Duodenal mucosa (tissue), 2 donors: ENCODE results near the gene NUDT21.

Experiments used
- H3K27ac ChIP-seq: one replicate; pipeline ENCODE4 v1.7.0; 2013; ENCODE audit warnings: low read depth, low read length
- H3K27me3 ChIP-seq, 2 donors: one replicate each; pipeline ENCODE4 v1.7.0; 2013; ENCODE audit warnings: low read length in 2 of 2, control low read depth in 1 of 2; ENCODE audit not compliant: insufficient read depth in 2 of 2, control insufficient read depth in 1 of 2
- H3K36me3 ChIP-seq, 2 donors: one replicate each; pipeline ENCODE4 v1.7.0; 2013; ENCODE audit warnings: low read length in 2 of 2, control low read depth in 1 of 2; ENCODE audit not compliant: insufficient read depth in 2 of 2, control insufficient read depth in 1 of 2
- H3K4me1 ChIP-seq, 2 donors: one replicate each; pipeline ENCODE4 v1.7.0; 2013; ENCODE audit warnings: low read length in 2 of 2, control low read depth in 1 of 2; ENCODE audit not compliant: insufficient read depth in 2 of 2, control insufficient read depth in 1 of 2
- H3K4me3 ChIP-seq, 2 donors: one replicate each; pipeline ENCODE4 v1.7.0; 2013; ENCODE audit warnings: low read length in 2 of 2, low read depth in 1 of 2
- H3K9ac ChIP-seq, 2 donors: one replicate each; pipeline ENCODE4 v1.7.0; 2013; ENCODE audit warnings: low read length in 2 of 2, low read depth in 1 of 2
- H3K9me3 ChIP-seq, 2 donors: one replicate each; pipeline ENCODE4 v1.7.0; 2013; ENCODE audit warnings: low read length in 2 of 2, control low read depth in 1 of 2; ENCODE audit not compliant: control insufficient read depth in 1 of 2

NUDT21 gene

GRCh38 chr16:56421313-56421712 lies 29.8 kb downstream of the NUDT21 start:
- Histone ChIP-seq H3K4me3 (no peak overlapping the region), H3K9me3 (no peaks in the 10 kb centered on the region), H3K4me1 (peaks cover 22 to 27% of the 10 kb centered on the region in 2 donors)

GRCh38 chr16:56420613-56421012 lies 30.5 kb downstream of the NUDT21 start:
- Histone ChIP-seq H3K27ac (no peak overlapping the region), H3K36me3 (no peaks in the 10 kb centered on the region), H3K4me3 (no peak overlapping the region), H3K9ac (no peak overlapping the region), H3K9me3 (no peaks in the 10 kb centered on the region), H3K4me1 (peaks cover 22 to 27% of the 10 kb centered on the region in 2 donors), H3K27me3 (no peaks in the 10 kb centered on the region)

More at GRCh38 chr16:56421313-56421712, 29.8 kb downstream of the NUDT21 start:
- Histone ChIP-seq H3K27me3 (no peaks in the 10 kb centered on the region), H3K27ac (no peak overlapping the region), H3K9ac (no peak overlapping the region), H3K36me3 (no peaks in the 10 kb centered on the region)

- no peaks in the 10 kb centered on the region for H3K9me3 ChIP-seq
- H3K36me3 ChIP-seq, result no peaks in the 10 kb centered on the region
- H3K27ac ChIP-seq, result no peak overlapping the region
- H3K27me3 ChIP-seq, result no peaks in the 10 kb centered on the region
- H3K9ac ChIP-seq, result no peak overlapping the region
- H3K4me1 ChIP-seq, result peaks cover 22 to 30% of the 10 kb centered on the region in 2 donors
- H3K4me3 ChIP-seq, result no peak overlapping the region
Measured at GRCh38 chr16:56419740-56420548, 31.2 kb downstream of the NUDT21 start.

- Histone ChIP-seq H3K4me3 (no peak overlapping the region), H3K9me3 (no peaks in the 10 kb centered on the region), H3K27me3 (no peaks in the 10 kb centered on the region), H3K27ac (no peak overlapping the region), H3K4me1 (peaks cover 4 to 12% of the 10 kb centered on the region in 2 donors), H3K36me3 (peaks cover 2 to 5% of the 10 kb centered on the region in 2 donors), H3K9ac (no peak overlapping the region)
Measured at GRCh38 chr16:56417138-56417537, 34.0 kb downstream of the NUDT21 start.

GRCh38 chr16:56415875-56416274 lies 35.3 kb downstream of the NUDT21 start:
- H3K9ac ChIP-seq, result no peak overlapping the region
- peaks cover 0 to 3% of the 10 kb centered on the region in 2 donors for H3K4me1 ChIP-seq
- peaks cover 2 to 13% of the 10 kb centered on the region in 2 donors for H3K36me3 ChIP-seq
- H3K27me3 ChIP-seq, result no peaks in the 10 kb centered on the region
- no peak overlapping the region for H3K27ac ChIP-seq
- no peak overlapping the region for H3K4me3 ChIP-seq
- H3K9me3 ChIP-seq, result no peaks in the 10 kb centered on the region

GRCh38 chr16:56414366-56414765 lies 36.8 kb downstream of the NUDT21 start:
- Histone ChIP-seq H3K4me3 (no peak overlapping the region), H3K27me3 (no peaks in the 10 kb centered on the region), H3K4me1 (peaks cover 4 to 6% of the 10 kb centered on the region in 2 donors), H3K36me3 (peaks cover 2 to 14% of the 10 kb centered on the region in 2 donors), H3K27ac (no peak overlapping the region), H3K9me3 (no peaks in the 10 kb centered on the region), H3K9ac (no peak overlapping the region)

- H3K27me3 ChIP-seq, result no peaks in the 10 kb centered on the region
- H3K4me1 ChIP-seq, result peaks cover 8 to 14% of the 10 kb centered on the region in 2 donors
- no peak overlapping the region for H3K9ac ChIP-seq
- H3K4me3 ChIP-seq, result no peak overlapping the region
- no peak overlapping the region for H3K27ac ChIP-seq
- no peaks in the 10 kb centered on the region for H3K9me3 ChIP-seq
- peaks cover 4 to 24% of the 10 kb centered on the region in 2 donors for H3K36me3 ChIP-seq
Measured at GRCh38 chr16:56413381-56413780, 37.8 kb downstream of the NUDT21 start.

GRCh38 chr16:56411624-56412023 lies 39.5 kb downstream of the NUDT21 start:
- Histone ChIP-seq H3K27me3 (no peaks in the 10 kb centered on the region), H3K4me1 (peaks cover 17 to 22% of the 10 kb centered on the region in 2 donors), H3K9me3 (no peaks in the 10 kb centered on the region), H3K27ac (no peak overlapping the region), H3K4me3 (no peak overlapping the region), H3K36me3 (peaks cover 9 to 33% of the 10 kb centered on the region in 2 donors), H3K9ac (no peak overlapping the region)

GRCh38 chr16:56411123-56411522 lies 40.0 kb downstream of the NUDT21 start:
- H3K9me3 ChIP-seq, result no peaks in the 10 kb centered on the region
- H3K4me1 ChIP-seq, result peaks cover 17 to 22% of the 10 kb centered on the region in 2 donors
- H3K27ac ChIP-seq, result no peak overlapping the region
- H3K9ac ChIP-seq, result no peak overlapping the region
- H3K36me3 ChIP-seq, result peaks cover 9 to 33% of the 10 kb centered on the region in 2 donors
- H3K27me3 ChIP-seq, result no peaks in the 10 kb centered on the region
- no peak overlapping the region for H3K4me3 ChIP-seq

- peak overlapping the region in 1 of 2 donors; percentile 45 for H3K9ac ChIP-seq
- H3K36me3 ChIP-seq, result peaks cover 17 to 48% of the 10 kb centered on the region in 2 donors
- H3K4me1 ChIP-seq, result peaks cover 14 to 22% of the 10 kb centered on the region in 2 donors
- H3K4me3 ChIP-seq, result peak overlapping the region; percentile 50 to 55
- peak overlapping the region; percentile 68 for H3K27ac ChIP-seq
- no peaks in the 10 kb centered on the region for H3K9me3 ChIP-seq
- no peaks in the 10 kb centered on the region for H3K27me3 ChIP-seq
Measured at GRCh38 chr16:56409195-56409594, 41.9 kb downstream of the NUDT21 start.
